Measurements from ENCODE around the gene ASF1A. TPM values are rescaled to one million over a fixed set of nuclear protein-coding genes. Genes with fewer than 3 reads are reported as not detected.

Gene ASF1A
- total and polyA plus RNA-seq, 2 of the 13 experiments (the other 11 are each of a cell fraction or from before 2014, with no cell fraction given): 14.5 to 49.9 TPM

DNA sequence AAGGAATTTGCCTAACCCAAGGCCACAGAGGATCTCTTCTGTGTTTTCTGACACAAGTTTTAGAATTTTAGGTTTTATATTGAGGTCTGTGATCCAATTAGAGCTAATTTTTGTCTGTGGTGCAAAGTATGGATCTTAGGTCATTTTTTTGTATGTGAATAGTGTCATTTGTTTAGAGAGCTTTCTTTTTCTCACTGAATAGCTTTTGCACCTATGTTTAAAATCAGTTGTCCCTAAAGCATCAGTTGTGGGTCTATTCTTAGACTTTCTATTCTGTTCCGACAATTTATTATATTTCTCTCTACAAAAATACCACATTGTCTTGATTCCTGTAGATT lies 41.3 kb downstream of the ASF1A start:
- Histone ChIP-seq H3K9me3 (ENCODE audit: low read length) (no peaks in the 10 kb centered on the region), H3K27ac (ENCODE audit: extremely low read length, insufficient read depth, low read length) (peak overlapping the region; percentile 69), H3K4me1 (ENCODE audit: insufficient read depth, low read length) (peaks cover 31% of the 10 kb centered on the region), H3K36me3 (replicated peaks in 1 of 2; ENCODE audit: control insufficient read depth in 1 of 2, insufficient read depth in 2 of 2, low read length in 2 of 2) (peaks cover 0 to 13% of the 10 kb centered on the region in 2 experiments; a peak in 2 of 5 replicates), H3K4me3 (replicated peaks in 1 of 3; ENCODE audit: insufficient read depth in 1 of 3, low read depth in 2 of 3, low read length in 3 of 3) (peak overlapping the region; percentile 63 to 89 (median 81)), H3K79me2 (ENCODE audit: insufficient read depth, low read length) (peaks cover 20% of the 10 kb centered on the region), H3K9ac (ENCODE audit: insufficient read depth, low read depth, low read length) (peak overlapping the region; percentile 89), H3K27me3 (ENCODE audit: control insufficient read depth in 1 of 2, insufficient read depth in 2 of 2, low read length in 2 of 2) (no peaks in the 10 kb centered on the region; a peak in 1 of 5 replicates), H2AFZ (ENCODE audit: low read length) (peak overlapping the region; percentile 78), H4K20me1 (ENCODE audit: insufficient read depth, low read length) (no peaks in the 10 kb centered on the region; the same call in 1 of the 2 replicates), H3K4me2 (ENCODE audit: low read depth, low read length) (peak overlapping the region; percentile 94)
- ATAC-seq (peak; percentile 2; the same call in 1 of the 3 replicates), FAIRE-seq (no peak), DNase-seq (ENCODE audit: low spot score) (no peak)
- in situ Hi-C loops (cut with HindIII; ENCODE audit: extremely low pct_ligation_motif_present, low pct_unique_long_range_greater_than_20kb) (no loop called here), intact Hi-C loops (cut with micrococcal nuclease; ENCODE audit: unreplicated experiment) (loop anchor here (1.0 to 10.0 kb wide), 2 partner anchors 39 to 1070 kb away; no protein-coding TSS in a partner anchor)
- 0 out of 2 replicates have a peak, but pooled peaks have one; percentile 1 for TF ChIP-seq CEBPG (CRISPR knock-in tag; IDR thresholded peaks at IDR 0.05)
- no peak for TF ChIP-seq ZBTB25 (CRISPR knock-in tag; IDR thresholded peaks at IDR 0.05)
- 0 out of 2 replicates have a peak, but pooled peaks have one; percentile 3 for TF ChIP-seq PPARG (CRISPR knock-in tag; conservative IDR thresholded peaks at IDR 0.05)
- TF ChIP-seq ZNF264 (CRISPR knock-in tag; IDR thresholded peaks at IDR 0.05): 0 out of 2 replicates have a peak, but pooled peaks have one; percentile 37
- TF ChIP-seq ZNF343 (CRISPR knock-in tag; IDR thresholded peaks at IDR 0.05): 0 out of 2 replicates have a peak, but pooled peaks have one; percentile 0
- peak; percentile 16; the same call in 1 of the 2 replicates for TF ChIP-seq ZNF552 (CRISPR knock-in tag; IDR thresholded peaks at IDR 0.05; ENCODE audit: borderline replicate concordance)
- TF ChIP-seq, protein P1, sequence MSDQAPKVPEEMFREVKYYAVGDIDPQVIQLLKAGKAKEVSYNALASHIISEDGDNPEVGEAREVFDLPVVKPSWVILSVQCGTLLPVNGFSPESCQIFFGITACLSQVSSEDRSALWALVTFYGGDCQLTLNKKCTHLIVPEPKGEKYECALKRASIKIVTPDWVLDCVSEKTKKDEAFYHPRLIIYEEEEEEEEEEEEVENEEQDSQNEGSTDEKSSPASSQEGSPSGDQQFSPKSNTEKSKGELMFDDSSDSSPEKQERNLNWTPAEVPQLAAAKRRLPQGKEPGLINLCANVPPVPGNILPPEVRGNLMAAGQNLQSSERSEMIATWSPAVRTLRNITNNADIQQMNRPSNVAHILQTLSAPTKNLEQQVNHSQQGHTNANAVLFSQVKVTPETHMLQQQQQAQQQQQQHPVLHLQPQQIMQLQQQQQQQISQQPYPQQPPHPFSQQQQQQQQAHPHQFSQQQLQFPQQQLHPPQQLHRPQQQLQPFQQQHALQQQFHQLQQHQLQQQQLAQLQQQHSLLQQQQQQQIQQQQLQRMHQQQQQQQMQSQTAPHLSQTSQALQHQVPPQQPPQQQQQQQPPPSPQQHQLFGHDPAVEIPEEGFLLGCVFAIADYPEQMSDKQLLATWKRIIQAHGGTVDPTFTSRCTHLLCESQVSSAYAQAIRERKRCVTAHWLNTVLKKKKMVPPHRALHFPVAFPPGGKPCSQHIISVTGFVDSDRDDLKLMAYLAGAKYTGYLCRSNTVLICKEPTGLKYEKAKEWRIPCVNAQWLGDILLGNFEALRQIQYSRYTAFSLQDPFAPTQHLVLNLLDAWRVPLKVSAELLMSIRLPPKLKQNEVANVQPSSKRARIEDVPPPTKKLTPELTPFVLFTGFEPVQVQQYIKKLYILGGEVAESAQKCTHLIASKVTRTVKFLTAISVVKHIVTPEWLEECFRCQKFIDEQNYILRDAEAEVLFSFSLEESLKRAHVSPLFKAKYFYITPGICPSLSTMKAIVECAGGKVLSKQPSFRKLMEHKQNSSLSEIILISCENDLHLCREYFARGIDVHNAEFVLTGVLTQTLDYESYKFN (CRISPR knock-in tag; conservative IDR thresholded peaks at IDR 0.05): 0 out of 2 replicates have a peak, but pooled peaks have one; percentile 1
- TF ChIP-seq ZFP1 (CRISPR knock-in tag; IDR thresholded peaks at IDR 0.05): 0 out of 2 replicates have a peak, but pooled peaks have one; percentile 4
- TF ChIP-seq SMAD3 (CRISPR knock-in tag; IDR thresholded peaks at IDR 0.05): 0 out of 2 replicates have a peak, but pooled peaks have one; percentile 12
- TF ChIP-seq ZNF543 (CRISPR knock-in tag; IDR thresholded peaks at IDR 0.05): 0 out of 2 replicates have a peak, but pooled peaks have one; percentile 22
- TF ChIP-seq CREB1 (IDR thresholded peaks at IDR 0.05): 0 out of 2 replicates have a peak, but pooled peaks have one; percentile 1
- TF ChIP-seq CREB1 (CRISPR knock-in tag; IDR thresholded peaks at IDR 0.05): no peak
- TF ChIP-seq ZNF510 (CRISPR knock-in tag; IDR thresholded peaks at IDR 0.05; ENCODE audit: low read depth): no peak
- TF ChIP-seq, protein P2, sequence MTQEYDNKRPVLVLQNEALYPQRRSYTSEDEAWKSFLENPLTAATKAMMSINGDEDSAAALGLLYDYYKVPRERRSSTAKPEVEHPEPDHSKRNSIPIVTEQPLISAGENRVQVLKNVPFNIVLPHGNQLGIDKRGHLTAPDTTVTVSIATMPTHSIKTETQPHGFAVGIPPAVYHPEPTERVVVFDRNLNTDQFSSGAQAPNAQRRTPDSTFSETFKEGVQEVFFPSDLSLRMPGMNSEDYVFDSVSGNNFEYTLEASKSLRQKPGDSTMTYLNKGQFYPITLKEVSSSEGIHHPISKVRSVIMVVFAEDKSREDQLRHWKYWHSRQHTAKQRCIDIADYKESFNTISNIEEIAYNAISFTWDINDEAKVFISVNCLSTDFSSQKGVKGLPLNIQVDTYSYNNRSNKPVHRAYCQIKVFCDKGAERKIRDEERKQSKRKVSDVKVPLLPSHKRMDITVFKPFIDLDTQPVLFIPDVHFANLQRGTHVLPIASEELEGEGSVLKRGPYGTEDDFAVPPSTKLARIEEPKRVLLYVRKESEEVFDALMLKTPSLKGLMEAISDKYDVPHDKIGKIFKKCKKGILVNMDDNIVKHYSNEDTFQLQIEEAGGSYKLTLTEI (CRISPR knock-in tag; conservative IDR thresholded peaks at IDR 0.05): no peak
- peak; percentile 10; the same call in 1 of the 2 replicates for TF ChIP-seq E2F1 (CRISPR knock-in tag; IDR thresholded peaks at IDR 0.05)
- 7% methylated on average over 1 of the region's 1 CpG for WGBS (ENCODE audit: low lambda C conversion rate)
- CTCF ChIA-PET (ENCODE audit: low intra/inter-chr PET ratio, low total read pairs): interaction anchor here (1.1 kb wide), 1 partner anchor 194 kb away, joined by 3 read pairs; no protein-coding TSS in a partner anchor
- TSS peak; percentile 67 for BruUV-seq (replicated peaks)
- POLR2A ChIA-PET: interaction anchor here (1.0 to 2.0 kb wide), 4 partner anchors 12 to 143 kb away, joined by 3 to 12 read pairs (median 8); partner anchors contain the start of genes ASF1A and FAM184A
